ENCODE data around the gene SYNPR. TPM values are rescaled to one million over a fixed set of nuclear protein-coding genes. Genes with fewer than 3 reads are reported as not detected.

The SYNPR gene
- total RNA-seq, 1 experiment from 2014 or later: not detected

- BruUV-seq (replicated peaks): no TSS peak
Observed at GRCh38 chr3:63429905-63430304, 151.8 kb downstream of the SYNPR start.

GRCh38 chr3:63430875-63431274 lies 152.8 kb downstream of the SYNPR start:
- Histone ChIP-seq H3K4me2 (ENCODE audit: low read length) (no peak overlapping the region), H3K9me3 (ENCODE audit: low read length) (no peaks in the 10 kb centered on the region), H3K27ac (ENCODE audit: low read length) (no peak overlapping the region), H3K4me1 (ENCODE audit: insufficient read depth, low read length) (no peaks in the 10 kb centered on the region), H4K20me1 (ENCODE audit: low read length) (no peaks in the 10 kb centered on the region), H3K79me2 (ENCODE audit: low read length) (no peaks in the 10 kb centered on the region), H3K9me2 (replicated peaks; ENCODE audit: low read length) (no peaks in the 10 kb centered on the region), H3K9ac (ENCODE audit: low read length) (no peak overlapping the region), H3K4me3 (ENCODE audit: low read length) (no peak overlapping the region), H3F3A (ENCODE audit: low read length, unreplicated experiment) (no peaks in the 10 kb centered on the region), H3K36me3 (ENCODE audit: low read depth, low read length) (no peaks in the 10 kb centered on the region), H2AFZ (ENCODE audit: low read length) (no peak overlapping the region), H3K27me3 (ENCODE audit: low read length) (no peaks in the 10 kb centered on the region)
- CTCF ChIA-PET: no interaction called here
- BruUV-seq (replicated peaks): no TSS peak
- intact Hi-C loops (cut with micrococcal nuclease): no loop called here
- POLR2A ChIA-PET (ENCODE audit: unreplicated experiment): no interaction called here
- ATAC-seq (no peak), DNase-seq (no peak)
- no peak for TF ChIP-seq EZH2 (IDR thresholded peaks at IDR 0.05; ENCODE audit: low read length, unreplicated experiment)

More at GRCh38 chr3:63429905-63430304, 151.8 kb downstream of the SYNPR start:
- Histone ChIP-seq H3K27ac (ENCODE audit: low read length) (no peak overlapping the region), H3K36me3 (ENCODE audit: low read depth, low read length) (no peaks in the 10 kb centered on the region), H3K9me3 (ENCODE audit: low read length) (no peaks in the 10 kb centered on the region), H3K4me2 (ENCODE audit: low read length) (no peak overlapping the region), H3F3A (ENCODE audit: low read length, unreplicated experiment) (no peaks in the 10 kb centered on the region), H3K79me2 (ENCODE audit: low read length) (no peaks in the 10 kb centered on the region), H3K9ac (ENCODE audit: low read length) (no peak overlapping the region), H3K27me3 (ENCODE audit: low read length) (no peaks in the 10 kb centered on the region), H3K9me2 (replicated peaks; ENCODE audit: low read length) (no peaks in the 10 kb centered on the region), H2AFZ (ENCODE audit: low read length) (no peak overlapping the region), H3K4me3 (ENCODE audit: low read length) (no peak overlapping the region), H3K4me1 (ENCODE audit: insufficient read depth, low read length) (no peaks in the 10 kb centered on the region), H4K20me1 (ENCODE audit: low read length) (no peaks in the 10 kb centered on the region)
- no peak for ATAC-seq
- TF ChIP-seq EZH2 (IDR thresholded peaks at IDR 0.05; ENCODE audit: low read length, unreplicated experiment) (no peak), EZH2phosphoT487 (IDR thresholded peaks at IDR 0.05; ENCODE audit: borderline replicate concordance, low read length) (no peak), CTCF (conservative IDR thresholded peaks at IDR 0.05; ENCODE audit: low read depth, low read length) (no peak)
- no peak for DNase-seq
- CTCF ChIA-PET: no interaction called here
- intact Hi-C loops (cut with micrococcal nuclease): no loop called here
- POLR2A ChIA-PET (ENCODE audit: unreplicated experiment): no interaction called here

- no peak overlapping the region for H3K27ac ChIP-seq (ENCODE audit: low read length)
- CTCF ChIA-PET: no interaction called here
- H3K9me2 ChIP-seq (replicated peaks; ENCODE audit: low read length): no peaks in the 10 kb centered on the region
- no peak overlapping the region for H3K4me3 ChIP-seq (ENCODE audit: low read length)
- no TSS peak for BruUV-seq (replicated peaks)
- no peak for TF ChIP-seq EZH2phosphoT487 (IDR thresholded peaks at IDR 0.05; ENCODE audit: borderline replicate concordance, low read length)
- no peak for TF ChIP-seq EZH2 (IDR thresholded peaks at IDR 0.05; ENCODE audit: low read length, unreplicated experiment)
- no peak for TF ChIP-seq CTCF (conservative IDR thresholded peaks at IDR 0.05; ENCODE audit: low read depth, low read length)
- H3K36me3 ChIP-seq (ENCODE audit: low read depth, low read length): no peaks in the 10 kb centered on the region
- H3K4me1 ChIP-seq (ENCODE audit: insufficient read depth, low read length): no peaks in the 10 kb centered on the region
- no peaks in the 10 kb centered on the region for H4K20me1 ChIP-seq (ENCODE audit: low read length)
- ATAC-seq: no peak
- no peak for DNase-seq
- no peaks in the 10 kb centered on the region for H3F3A ChIP-seq (ENCODE audit: low read length, unreplicated experiment)
- POLR2A ChIA-PET (ENCODE audit: unreplicated experiment): no interaction called here
- peaks cover 32% of the 10 kb centered on the region for H3K27me3 ChIP-seq (ENCODE audit: low read length)
- no peak overlapping the region for H3K4me2 ChIP-seq (ENCODE audit: low read length)
- H3K9ac ChIP-seq (ENCODE audit: low read length): no peak overlapping the region
- no peaks in the 10 kb centered on the region for H3K79me2 ChIP-seq (ENCODE audit: low read length)
- no peaks in the 10 kb centered on the region for H3K9me3 ChIP-seq (ENCODE audit: low read length)
- H2AFZ ChIP-seq (ENCODE audit: low read length): no peak overlapping the region
- intact Hi-C loops (cut with micrococcal nuclease): no loop called here
Observed at GRCh38 chr3:63437858-63438257, 159.8 kb downstream of the SYNPR start.

All from PC-3 (cell line).